SKM-1 treated with dmso at 0.1 percent for 144 hours (cell line): ENCODE data around the gene OR52N2.

Experiments
- DNase-seq: peaks from one replicate; lab custom pipeline; 2025; ENCODE audit not compliant: unreplicated experiment; lab: John Stamatoyannopoulos, UW

OR52N2 gene

GRCh38 chr11:5808500-5809121, at the start of gene OR52N2:
Gene OR52N2 (plus strand): TSS chr11:5808924. CDS start chr11:5820336, 11,412 bp downstream.
- peak; percentile 58 for DNase-seq

GRCh38 chr11:5767056-5767455, 41.7 kb upstream of the OR52N2 start:
- DNase-seq: no peak

- no peak for DNase-seq
These were observed 25.5 kb upstream of the OR52N2 start, which contains the start of gene OR52N5 for GRCh38 chr11:5783255-5783654. Gene OR52N5 (minus strand): TSS chr11:5783355. CDS start chr11:5778634, 4,721 bp downstream.

- DNase-seq: no peak
These were observed 17.6 kb upstream of the OR52N2 start, which contains the start of gene OR52N1 for GRCh38 chr11:5791165-5791564. Gene OR52N1 (minus strand): TSS chr11:5791265. CDS start chr11:5788816, 2,449 bp downstream.

GRCh38 chr11:5796541-5796940, 12.2 kb upstream of the OR52N2 start:
- DNase-seq: no peak

- no peak for DNase-seq
These were observed 4.7 kb upstream of the OR52N2 start for GRCh38 chr11:5803982-5804381.

GRCh38 chr11:5807580-5807979, 1.1 kb upstream of the OR52N2 start:
- DNase-seq: no peak

- DNase-seq: no peak
These were observed 397 bp downstream of the OR52N2 start for GRCh38 chr11:5809122-5809519.

- DNase-seq: no peak
These were observed 1.4 kb downstream of the OR52N2 start for GRCh38 chr11:5809905-5810795.

- peak; percentile 94 for DNase-seq
These were observed 6.8 kb downstream of the OR52N2 start for GRCh38 chr11:5815534-5815933.

- DNase-seq: no peak
These were observed 9.6 kb downstream of the OR52N2 start for GRCh38 chr11:5818245-5818886.

- no peak for DNase-seq
These were observed 22.6 kb downstream of the OR52N2 start for GRCh38 chr11:5831196-5831829.

- no peak for DNase-seq
These were observed 24.7 kb downstream of the OR52N2 start for GRCh38 chr11:5833446-5833845.

- DNase-seq: no peak
These were observed 29.0 kb downstream of the OR52N2 start for GRCh38 chr11:5837695-5838094.

- no peak for DNase-seq
These were observed 33.1 kb downstream of the OR52N2 start, which contains the start of gene OR52E6 for GRCh38 chr11:5841797-5842196. Gene OR52E6 (minus strand): TSS chr11:5841897. CDS start chr11:5841897, 0 bp downstream.

GRCh38 chr11:5846701-5847100, 38.0 kb downstream of the OR52N2 start:
- DNase-seq: no peak

GRCh38 chr11:5847711-5848110, 39.0 kb downstream of the OR52N2 start:
- DNase-seq: no peak

GRCh38 chr11:5851002-5851401, 42.3 kb downstream of the OR52N2 start:
- no peak for DNase-seq

GRCh38 chr11:5857590-5857989, 48.9 kb downstream of the OR52N2 start, which contains the start of gene OR52E8:
Gene OR52E8 (minus strand): TSS chr11:5857690. CDS start chr11:5857690, 0 bp downstream.
- DNase-seq: no peak

- no peak for DNase-seq
These were observed 57.1 kb downstream of the OR52N2 start for GRCh38 chr11:5865826-5866225.
